HCT116 (cell line): ENCODE results near the gene SYDE2. TPM values are rescaled to one million over a fixed set of nuclear protein-coding genes. Genes with fewer than 3 reads are reported as not detected.

Experiments used
- ATAC-seq: fragments of 200-7000 bp; cut with Tn5 transposase; 2 replicates; pipeline ENCODE4 v1.9.1; 2020; ENCODE audit warnings: mild to moderate bottlenecking, moderate library complexity
- BruUV-seq: library from RNA; stranded (reverse); fragments of 400-500 nt; replicated peaks from 2 replicates; lab custom pipeline; 2021; lab: Mats Ljungman, UMichigan
- CTCF ChIA-PET: fragments of 300-600 bp; sonication (Branson Sonifier 250); formaldehyde crosslinking; loops from one replicate; lab custom pipeline; 2021; ENCODE audit warnings: antibody characterized with exemption; lab: Charles Lee
- POLR2A ChIA-PET: fragments of 300-600, 350-600 bp; sonication (Branson Sonifier 250); formaldehyde crosslinking; loops from one replicate; lab custom pipeline; 2021; ENCODE audit warnings: antibody characterized with exemption; lab: Charles Lee
- RAD21 ChIA-PET, 2 experiments: fragments of 300-600 bp; sonication (Branson Sonifier 250); formaldehyde crosslinking; loops; one replicate each; lab custom pipeline; 2023; ENCODE audit warnings: low total read pairs in 2 of 2; ENCODE audit not compliant: uncharacterized antibody in 2 of 2, unreplicated experiment in 2 of 2, low non-redundant PET in 1 of 2; lab: Charles Lee
- DNase-seq: peaks from one replicate; pipeline ENCODE4 v3.0.0-alpha.2; 2010; ENCODE audit warnings: low read depth, low spot score
- H2AFZ ChIP-seq: fragments of 200-600 bp; shearing (Covaris generic), sonication (generic); 2 replicates; pipeline ENCODE4 v1.6.1; 2017; ENCODE audit warnings: low read depth, mixed run types, mixed read lengths, antibody characterized with exemption, low read length; ENCODE audit not compliant: poor library complexity, severe bottlenecking
- H3K27ac ChIP-seq: 2 replicates; pipeline ENCODE4 v1.5.1; 2012; ENCODE audit warnings: low read depth, low read length
- H3K27me3 ChIP-seq: fragments of 200-600 bp; sonication (generic); 2 replicates; pipeline ENCODE4 v1.6.1; 2016; ENCODE audit warnings: mixed run types, low read length, mixed read lengths; ENCODE audit not compliant: insufficient read depth
- H3K36me3 ChIP-seq, 2 experiments: fragments of 200-500 bp in 1 of 2; fragments of 200-600 bp in 1 of 2; sonication (Bioruptor generic) in 1 of 2; sonication (generic) in 1 of 2; 2 replicates each; pipeline versions ENCODE4 v1.5.1 to v1.6.1; 2014 to 2016; ENCODE audit warnings: low read length in 2 of 2, inconsistent platforms in 1 of 2, mixed read lengths in 1 of 2, mixed run types in 1 of 2; ENCODE audit not compliant: insufficient read depth in 2 of 2, control insufficient read depth in 1 of 2
- H3K4me1 ChIP-seq, 2 experiments: fragments of 200-600 bp in 1 of 2; sonication (generic) in 1 of 2; 2 replicates each; pipeline versions ENCODE4 v1.5.1 to v1.6.1; 2012 to 2017; ENCODE audit warnings: low read length in 2 of 2, inconsistent platforms in 1 of 2, mild to moderate bottlenecking in 1 of 2, mixed read lengths in 1 of 2, mixed run types in 1 of 2, moderate library complexity in 1 of 2; ENCODE audit not compliant: insufficient read depth in 2 of 2, control insufficient read depth in 1 of 2
- H3K4me2 ChIP-seq: fragments of 200-600 bp; sonication (generic); 2 replicates; pipeline ENCODE4 v1.6.1; 2017; ENCODE audit warnings: mixed run types, low read length, mixed read lengths
- H3K4me3 ChIP-seq, 2 experiments: fragments of 200-600 bp in 1 of 2; sonication (generic) in 1 of 2; replicated peaks in 1 of 2; 2 replicates each; pipeline ENCODE4 v1.5.1; 2011 to 2016; ENCODE audit warnings: low read length in 2 of 2, control low read depth in 1 of 2, low read depth in 1 of 2, mild to moderate bottlenecking in 1 of 2, mixed read lengths in 1 of 2, mixed run types in 1 of 2
- H3K79me2 ChIP-seq: fragments of 200-600 bp; sonication (generic); 2 replicates; pipeline ENCODE4 v1.6.1; 2017; ENCODE audit warnings: mild to moderate bottlenecking, mixed run types, low read length, moderate library complexity, mixed read lengths; ENCODE audit not compliant: insufficient read depth
- H3K9ac ChIP-seq: fragments of 200-600 bp; sonication (generic); 2 replicates; pipeline ENCODE4 v1.6.1; 2016; ENCODE audit warnings: low read length, mixed read lengths
- H3K9me2 ChIP-seq: fragments of 200-600 bp; sonication (generic), shearing (Covaris generic); 2 replicates; pipeline ENCODE4 v1.6.1; 2017; ENCODE audit warnings: mixed run types, mild to moderate bottlenecking, moderate library complexity; ENCODE audit not compliant: insufficient read depth
- H3K9me3 ChIP-seq, 2 experiments: fragments of 200-500 bp in 1 of 2; fragments of 200-600 bp in 1 of 2; sonication (Bioruptor generic) in 1 of 2; sonication (generic) in 1 of 2; 2 replicates each; pipeline ENCODE4 v1.6.1; 2014 to 2017; ENCODE audit warnings: low read length in 2 of 2, mixed read lengths in 2 of 2, inconsistent platforms in 1 of 2, low read depth in 1 of 2, mild to moderate bottlenecking in 1 of 2, mixed run types in 1 of 2, moderate library complexity in 1 of 2; ENCODE audit not compliant: control insufficient read depth in 1 of 2, insufficient read depth in 1 of 2
- H4K20me1 ChIP-seq: fragments of 200-600 bp; sonication (generic), shearing (Covaris generic); 2 replicates; pipeline ENCODE4 v1.6.1; 2017; ENCODE audit warnings: mixed run types, mild to moderate bottlenecking, moderate library complexity; ENCODE audit not compliant: insufficient read depth
- ATF3 ChIP-seq: IDR thresholded peaks from 2 replicates; pipeline ENCODE4 v1.6.1; 2012
- CBX3 ChIP-seq: IDR thresholded peaks from 2 replicates; pipeline ENCODE4 v1.6.1; 2012; ENCODE audit warnings: low read depth
- CEBPB ChIP-seq: IDR thresholded peaks from 2 replicates; pipeline ENCODE4 v1.6.1; 2012; ENCODE audit warnings: low read depth
- CTCF ChIP-seq, 3 experiments: fragments of 200-600 bp in 1 of 3; sonication (generic) in 1 of 3; IDR thresholded peaks in 2 of 3; conservative IDR thresholded peaks in 1 of 3; 2 replicates each; pipeline ENCODE4 v1.5.1; 2012 to 2017; ENCODE audit warnings: low read depth in 2 of 3, low read length in 2 of 3, antibody characterized with exemption in 1 of 3, borderline replicate concordance in 1 of 3, control low read depth in 1 of 3, mild to moderate bottlenecking in 1 of 3, mixed read lengths in 1 of 3, mixed run types in 1 of 3, moderate library complexity in 1 of 3; ENCODE audit not compliant: insufficient read depth in 1 of 3
- EGR1 ChIP-seq: IDR thresholded peaks from 2 replicates; pipeline ENCODE4 v1.6.1; 2012; ENCODE audit warnings: low read depth
- JUND ChIP-seq: IDR thresholded peaks from 2 replicates; pipeline ENCODE4 v1.6.1; 2012
- MAX ChIP-seq: IDR thresholded peaks from 2 replicates; pipeline ENCODE4 v1.6.1; 2012
- POLR2AphosphoS5 ChIP-seq: IDR thresholded peaks from 2 replicates; pipeline ENCODE4 v1.6.1; 2011; ENCODE audit warnings: mild to moderate bottlenecking, low read depth, low read length, moderate library complexity
- REST ChIP-seq: IDR thresholded peaks from 2 replicates; pipeline ENCODE4 v1.6.1; 2012; ENCODE audit warnings: low read depth
- SIN3A ChIP-seq: IDR thresholded peaks from 2 replicates; pipeline ENCODE4 v1.6.1; 2012; ENCODE audit warnings: low read depth
- SP1 ChIP-seq: IDR thresholded peaks from 2 replicates; pipeline ENCODE4 v1.6.1; 2012; ENCODE audit warnings: low read depth
- SRF ChIP-seq: IDR thresholded peaks from 2 replicates; pipeline ENCODE4 v1.6.1; 2012; ENCODE audit warnings: low read depth
- TCF7L2 ChIP-seq: IDR thresholded peaks from 2 replicates; pipeline ENCODE4 v1.7.0; 2011; ENCODE audit warnings: borderline replicate concordance, inconsistent platforms; ENCODE audit not compliant: insufficient read depth, insufficient read length; ENCODE audit errors: extremely low read depth
- YY1 ChIP-seq: IDR thresholded peaks from 2 replicates; pipeline ENCODE4 v1.6.1; 2011; ENCODE audit warnings: low read length, low read depth, moderate library complexity, mild to moderate bottlenecking; ENCODE audit not compliant: insufficient replicate concordance; ENCODE audit errors: extremely low read depth
- ZBTB33 ChIP-seq: IDR thresholded peaks from 2 replicates; pipeline ENCODE4 v1.6.1; 2011; ENCODE audit warnings: mild to moderate bottlenecking, low read length, moderate library complexity; ENCODE audit not compliant: insufficient replicate concordance; ENCODE audit errors: extremely low read depth
- intact Hi-C: fragments of 100-400 bp; cut with micrococcal nuclease; formaldehyde crosslinking; loops from 2 replicates; pipeline ENCODE4 v1.10.0; 2022
- total RNA-seq: library from RNA; stranded (reverse); gene quantifications from one replicate; pipeline ENCODE4 v1.2.1, GENCODE V29; 2021; ENCODE audit not compliant: unreplicated experiment

The SYDE2 gene
- total RNA-seq, 1 experiment from 2014 or later = 5.3 TPM

- TF ChIP-seq ZBTB33 = no peak
Measured at GRCh38 chr1:85214654-85215053, 13.8 kb upstream of the SYDE2 start (continued).

GRCh38 chr1:85208488-85208887 is 7.7 kb upstream of the SYDE2 start:
- DNase-seq = no peak
- Histone ChIP-seq H4K20me1 (no peaks in the 10 kb centered on the region), H2AFZ (no peak overlapping the region), H3K9me3 (no peaks in the 10 kb centered on the region), H3K27me3 (no peaks in the 10 kb centered on the region), H3K36me3 (no peaks in the 10 kb centered on the region), H3K27ac (no peak overlapping the region), H3K4me3 (no peak overlapping the region), H3K79me2 (no peaks in the 10 kb centered on the region), H3K4me1 (no peaks in the 10 kb centered on the region), H3K9me2 (no peaks in the 10 kb centered on the region), H3K4me2 (no peak overlapping the region), H3K9ac (no peak overlapping the region)
- no peak for ATAC-seq
- BruUV-seq = no TSS peak
- RAD21 ChIA-PET = no interaction called here
- POLR2A ChIA-PET = no interaction called here
- CTCF ChIA-PET = no interaction called here
- intact Hi-C loops = no loop called here
- no peak for TF ChIP-seq SIN3A
- TF ChIP-seq SP1 = no peak
- no peak for TF ChIP-seq REST
- TF ChIP-seq CEBPB = no peak
- no peak for TF ChIP-seq CTCF (IDR thresholded peaks at IDR 0.05 in 2 of 3, conservative IDR thresholded peaks at IDR 0.05 in 1 of 3; ENCODE audit: borderline replicate concordance in 1 of 3, insufficient read depth in 1 of 3, low read depth in 2 of 3, low read length in 2 of 3)
- TF ChIP-seq ZBTB33 = no peak
- TF ChIP-seq YY1 = no peak
- no peak for TF ChIP-seq CBX3
- no peak for TF ChIP-seq EGR1
- TF ChIP-seq POLR2AphosphoS5 = no peak
- TF ChIP-seq MAX = no peak
- TF ChIP-seq SRF = no peak
- no peak for TF ChIP-seq ATF3
- TF ChIP-seq JUND = no peak
- no peak for TF ChIP-seq TCF7L2
